CD4-positive, alpha-beta memory T cell (primary cell): ENCODE data around the gene ZYX. TPM values are rescaled to one million over a fixed set of nuclear protein-coding genes. Genes with fewer than 3 reads are reported as not detected.

Experiments
- CTCF ChIA-PET: fragments of 350-600 bp; sonication (Branson Sonifier 250); formaldehyde crosslinking; loops from one replicate; lab custom pipeline; 2021; ENCODE audit warnings: inconsistent platforms; ENCODE audit not compliant: partially characterized antibody; lab: Charles Lee
- POLR2A ChIA-PET: fragments of 350-600 bp; sonication (Branson Sonifier 250); formaldehyde crosslinking; loops from one replicate; lab custom pipeline; 2021; ENCODE audit not compliant: partially characterized antibody; lab: Charles Lee
- DNase-seq, 5 donors: peaks; one replicate each; pipeline versions ENCODE4 v3.0.0 to v3.0.0-alpha.2; 2020 to 2022; ENCODE audit warnings: mixed read lengths in 1 of 5
- H3K27ac ChIP-seq: one replicate; pipeline ENCODE4 v1.7.0; 2013; ENCODE audit warnings: low read depth, low read length
- H3K27me3 ChIP-seq: 2 replicates; pipeline ENCODE4 v1.7.0; 2013; ENCODE audit warnings: mild to moderate bottlenecking, low read length, moderate library complexity; ENCODE audit not compliant: insufficient read depth
- H3K36me3 ChIP-seq: 2 replicates; pipeline ENCODE4 v1.7.0; 2013; ENCODE audit warnings: mild to moderate bottlenecking, low read length, moderate library complexity; ENCODE audit not compliant: insufficient read depth
- H3K4me1 ChIP-seq: 2 replicates; pipeline ENCODE4 v1.7.0; 2013; ENCODE audit warnings: mild to moderate bottlenecking, low read length, moderate library complexity; ENCODE audit not compliant: insufficient read depth
- H3K4me3 ChIP-seq, 2 donors: one replicate each; pipeline ENCODE4 v1.7.0; 2013; ENCODE audit warnings: low read length in 2 of 2, mild to moderate bottlenecking in 1 of 2
- H3K9me3 ChIP-seq, 2 donors: one replicate each; pipeline ENCODE4 v1.7.0; 2013; ENCODE audit warnings: low read length in 2 of 2, control low read depth in 1 of 2; ENCODE audit not compliant: control insufficient read depth in 1 of 2
- H3K27ac Mint-ChIP-seq, 7 donors: one replicate each; pipeline ENCODE4 v1.8.0; 2020 to 2021; ENCODE audit warnings: mixed read lengths in 7 of 7, mild to moderate bottlenecking in 6 of 7, inconsistent platforms in 3 of 7, moderate library complexity in 3 of 7
- H3K27me3 Mint-ChIP-seq, 2 donors: one replicate each; pipeline ENCODE4 v1.8.0; 2020 to 2021; ENCODE audit warnings: mixed read lengths in 2 of 2
- H3K36me3 Mint-ChIP-seq, 2 donors: one replicate each; pipeline ENCODE4 v1.8.0; 2020 to 2021; ENCODE audit warnings: mixed read lengths in 2 of 2, inconsistent platforms in 1 of 2, mild to moderate bottlenecking in 1 of 2
- H3K4me1 Mint-ChIP-seq, 4 donors: one replicate each; pipeline ENCODE4 v1.8.0; 2020 to 2021; ENCODE audit warnings: mixed read lengths in 4 of 4, mild to moderate bottlenecking in 1 of 4
- H3K4me3 Mint-ChIP-seq, 8 donors: one replicate each; pipeline ENCODE4 v1.8.0; 2020 to 2021; ENCODE audit warnings: mixed read lengths in 8 of 8, mild to moderate bottlenecking in 7 of 8, moderate library complexity in 6 of 8, inconsistent platforms in 3 of 8
- H3K9me3 Mint-ChIP-seq, 8 donors: one replicate each; pipeline ENCODE4 v1.8.0; 2020 to 2021; ENCODE audit warnings: mixed read lengths in 8 of 8, mild to moderate bottlenecking in 5 of 8, inconsistent platforms in 3 of 8, moderate library complexity in 1 of 8
- intact Hi-C: fragments of 100-400 bp; cut with micrococcal nuclease; formaldehyde crosslinking; loops from one replicate; pipeline ENCODE4 v1.15.1; 2023
- polyA plus RNA-seq, 2 donors: library from polyadenylated mRNA; unstranded; fragments of 300-500 nt; fragmentation: Illumina TruSeq; gene quantifications; one replicate each; pipeline ENCODE4 v1.2.3, GENCODE V29; 2021
- total RNA-seq, 2 experiments: library from RNA; stranded (reverse); gene quantifications; one replicate each; pipeline ENCODE4 v1.2.3, GENCODE V29; 2021

The ZYX gene, protein sequence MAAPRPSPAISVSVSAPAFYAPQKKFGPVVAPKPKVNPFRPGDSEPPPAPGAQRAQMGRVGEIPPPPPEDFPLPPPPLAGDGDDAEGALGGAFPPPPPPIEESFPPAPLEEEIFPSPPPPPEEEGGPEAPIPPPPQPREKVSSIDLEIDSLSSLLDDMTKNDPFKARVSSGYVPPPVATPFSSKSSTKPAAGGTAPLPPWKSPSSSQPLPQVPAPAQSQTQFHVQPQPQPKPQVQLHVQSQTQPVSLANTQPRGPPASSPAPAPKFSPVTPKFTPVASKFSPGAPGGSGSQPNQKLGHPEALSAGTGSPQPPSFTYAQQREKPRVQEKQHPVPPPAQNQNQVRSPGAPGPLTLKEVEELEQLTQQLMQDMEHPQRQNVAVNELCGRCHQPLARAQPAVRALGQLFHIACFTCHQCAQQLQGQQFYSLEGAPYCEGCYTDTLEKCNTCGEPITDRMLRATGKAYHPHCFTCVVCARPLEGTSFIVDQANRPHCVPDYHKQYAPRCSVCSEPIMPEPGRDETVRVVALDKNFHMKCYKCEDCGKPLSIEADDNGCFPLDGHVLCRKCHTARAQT
- total RNA-seq (100 to 1,000 TPM; 145 to 148 TPM), polyA plus RNA-seq (100 to 1,000 TPM in 1 of 2 donors, 10 to 100 TPM in 1; 55.7 to 145 TPM)

- peak within 1 kb of the TSS; percentile 91 to 95 (median 92) for H3K4me3 Mint-ChIP-seq
- H3K27ac Mint-ChIP-seq = peak within 1 kb of the TSS; percentile 92 to 99 (median 96)
- H3K27me3 Mint-ChIP-seq = no peaks in the 10 kb centered on the region
- intact Hi-C loops = loop anchor here (1.0 to 5.0 kb wide), 6 partner anchors 18 to 579 kb away; partner anchors contain the start of genes CASP2, EPHA1 and FAM131B
- H3K27ac ChIP-seq = peak within 1 kb of the TSS; percentile 91
- H3K27me3 ChIP-seq = no peaks in the 10 kb centered on the region
- CTCF ChIA-PET = interaction anchor here (0.5 to 7.9 kb wide), 33 partner anchors 10 to 639 kb away, joined by 3 to 129 read pairs (median 4); partner anchors contain the start of genes EPHA1 and GSTK1
- H3K9me3 Mint-ChIP-seq = peaks cover 0 to 2% (median 0%) of the 10 kb centered on the region in 8 donors
- no peaks in the 10 kb centered on the region for H3K9me3 ChIP-seq
- H3K4me1 ChIP-seq = peaks cover 70% of the 10 kb centered on the region
- H3K36me3 ChIP-seq = peaks cover 9% of the 10 kb centered on the region
- DNase-seq = peak; percentile 80 to 94 (median 85)
- POLR2A ChIA-PET = interaction anchor here (0.6 to 9.3 kb wide), 33 partner anchors 8 to 595 kb away, joined by 3 to 215 read pairs (median 5); partner anchors contain the start of genes CASP2, EPHA1, FAM131B and GSTK1
- peaks cover 32 to 42% (median 38%) of the 10 kb centered on the region in 4 donors for H3K4me1 Mint-ChIP-seq
- peak within 1 kb of the TSS; percentile 72 to 97 for H3K4me3 ChIP-seq
- peaks cover 0 to 13% of the 10 kb centered on the region in 2 donors for H3K36me3 Mint-ChIP-seq
Observed at GRCh38 chr7:143380646-143381426, at the start of gene ZYX. TSS of gene ZYX (plus strand) at chr7:143381345. CDS start at chr7:143381572, 227 bp downstream.

DNA sequence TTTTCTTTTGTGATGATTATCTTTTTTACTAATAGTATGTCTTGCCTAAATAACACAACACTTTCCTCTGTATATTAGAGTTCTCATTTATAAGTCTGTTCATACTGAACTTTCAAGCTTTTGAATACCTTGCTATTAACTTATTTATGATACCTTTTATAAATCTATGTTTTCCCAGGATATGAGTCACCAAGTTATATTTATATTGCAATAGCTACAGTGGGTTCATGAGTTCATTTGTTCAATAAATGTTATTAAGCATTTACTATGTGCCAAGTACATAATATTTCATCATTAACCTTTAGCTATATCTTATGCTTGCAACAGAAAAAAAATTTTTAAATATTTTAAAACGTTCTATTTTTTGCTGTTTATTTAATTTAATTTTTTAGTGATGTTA, 46.9 kb upstream of the ZYX start:
- POLR2A ChIA-PET = no interaction called here
- peaks cover 12 to 17% of the 10 kb centered on the region in 2 donors for H3K27me3 Mint-ChIP-seq

GRCh38 chr7:143337216-143337615, 43.9 kb upstream of the ZYX start:
- Histone ChIP-seq H3K9me3 (no peaks in the 10 kb centered on the region), H3K27ac (no peak overlapping the region), H3K4me1 (no peaks in the 10 kb centered on the region), H3K4me3 (no peak overlapping the region), H3K36me3 (no peaks in the 10 kb centered on the region), H3K27me3 (no peaks in the 10 kb centered on the region)
- no peaks in the 10 kb centered on the region for H3K36me3 Mint-ChIP-seq
- H3K4me3 Mint-ChIP-seq = no peak overlapping the region
- intact Hi-C loops = no loop called here
- DNase-seq = no peak
- ChIA-PET POLR2A (interaction anchor here (0.8 to 1.5 kb wide), 2 partner anchors 70 to 114 kb away, joined by 4 to 6 read pairs; partner anchors contain the start of gene EPHA1), CTCF (interaction anchor here (0.5 to 4.9 kb wide), 11 partner anchors 9 to 1361 kb away, joined by 3 to 32 read pairs (median 6); no protein-coding TSS in a partner anchor)
- peaks cover 12 to 23% of the 10 kb centered on the region in 2 donors for H3K27me3 Mint-ChIP-seq
- no peak overlapping the region for H3K27ac Mint-ChIP-seq
- no peaks in the 10 kb centered on the region for H3K9me3 Mint-ChIP-seq
- peaks cover 0 to 2% (median 0%) of the 10 kb centered on the region in 4 donors for H3K4me1 Mint-ChIP-seq

More for the DNA sequence above, 46.9 kb upstream of the ZYX start:
- Histone ChIP-seq H3K36me3 (no peaks in the 10 kb centered on the region), H3K27me3 (no peaks in the 10 kb centered on the region), H3K4me1 (no peaks in the 10 kb centered on the region), H3K27ac (no peak overlapping the region), H3K9me3 (no peaks in the 10 kb centered on the region), H3K4me3 (no peak overlapping the region)
- CTCF ChIA-PET = interaction anchor here (0.6 to 4.9 kb wide), 8 partner anchors 11 to 119 kb away, joined by 3 to 32 read pairs (median 4); no protein-coding TSS in a partner anchor
- no peak overlapping the region for H3K27ac Mint-ChIP-seq
- DNase-seq = no peak
- H3K4me1 Mint-ChIP-seq = peaks cover 0 to 4% (median 0%) of the 10 kb centered on the region in 4 donors
- no peaks in the 10 kb centered on the region for H3K36me3 Mint-ChIP-seq
- intact Hi-C loops = no loop called here
- H3K9me3 Mint-ChIP-seq = no peaks in the 10 kb centered on the region
- H3K4me3 Mint-ChIP-seq = no peak overlapping the region

GRCh38 chr7:143341842-143342241, 39.3 kb upstream of the ZYX start:
- Mint-ChIP-seq H3K27me3 (peaks cover 6 to 22% of the 10 kb centered on the region in 2 donors), H3K36me3 (no peaks in the 10 kb centered on the region), H3K4me1 (peaks cover 5 to 9% (median 8%) of the 10 kb centered on the region in 4 donors), H3K9me3 (no peaks in the 10 kb centered on the region), H3K4me3 (no peak overlapping the region), H3K27ac (no peak overlapping the region)
- Histone ChIP-seq H3K36me3 (no peaks in the 10 kb centered on the region), H3K27ac (no peak overlapping the region), H3K4me1 (peaks cover 4% of the 10 kb centered on the region), H3K27me3 (no peaks in the 10 kb centered on the region), H3K4me3 (no peak overlapping the region), H3K9me3 (no peaks in the 10 kb centered on the region)
- POLR2A ChIA-PET = no interaction called here
- intact Hi-C loops = no loop called here
- CTCF ChIA-PET = interaction anchor here (0.9 to 1.3 kb wide), 4 partner anchors 8 to 75 kb away, joined by 3 to 5 read pairs (median 4); no protein-coding TSS in a partner anchor
- no peak for DNase-seq

- H3K4me1 ChIP-seq = peaks cover 4% of the 10 kb centered on the region
- Mint-ChIP-seq H3K36me3 (no peaks in the 10 kb centered on the region), H3K9me3 (no peaks in the 10 kb centered on the region), H3K27me3 (peaks cover 1 to 17% of the 10 kb centered on the region in 2 donors), H3K27ac (no peak overlapping the region), H3K4me3 (no peak overlapping the region), H3K4me1 (peaks cover 5 to 9% (median 7%) of the 10 kb centered on the region in 4 donors)
- intact Hi-C loops = no loop called here
- no peaks in the 10 kb centered on the region for H3K9me3 ChIP-seq
- no peaks in the 10 kb centered on the region for H3K36me3 ChIP-seq
- ChIA-PET CTCF (interaction anchor here (0.8 to 2.0 kb wide), 5 partner anchors 32 to 103 kb away, joined by 3 to 6 read pairs (median 5); no protein-coding TSS in a partner anchor), POLR2A (interaction anchor here (1.0 kb wide), 1 partner anchor 12 kb away, joined by 3 read pairs; no protein-coding TSS in a partner anchor)
- no peak overlapping the region for H3K4me3 ChIP-seq
- no peak overlapping the region for H3K27ac ChIP-seq
- DNase-seq = no peak
- no peaks in the 10 kb centered on the region for H3K27me3 ChIP-seq
Observed at GRCh38 chr7:143343596-143343995, 37.5 kb upstream of the ZYX start.

GRCh38 chr7:143345428-143345900, 35.7 kb upstream of the ZYX start:
- Histone ChIP-seq H3K27ac (no peak overlapping the region), H3K4me3 (no peak overlapping the region), H3K9me3 (no peaks in the 10 kb centered on the region), H3K36me3 (no peaks in the 10 kb centered on the region), H3K27me3 (no peaks in the 10 kb centered on the region), H3K4me1 (peaks cover 4% of the 10 kb centered on the region)
- Mint-ChIP-seq H3K9me3 (no peaks in the 10 kb centered on the region), H3K4me3 (peak overlapping the region; percentile 74 to 87 (median 80)), H3K4me1 (peaks cover 5 to 9% (median 7%) of the 10 kb centered on the region in 4 donors), H3K36me3 (no peaks in the 10 kb centered on the region), H3K27ac (peak overlapping the region in 4 of 7 donors; percentile 55 to 70 (median 68)), H3K27me3 (peaks cover 0 to 6% of the 10 kb centered on the region in 2 donors)
- POLR2A ChIA-PET = interaction anchor here (0.6 to 2.4 kb wide), 7 partner anchors 24 to 107 kb away, joined by 3 to 10 read pairs (median 5); partner anchors contain the start of gene GSTK1
- CTCF ChIA-PET = interaction anchor here (0.6 to 3.1 kb wide), 39 partner anchors 9 to 116 kb away, joined by 3 to 38 read pairs (median 5); partner anchors contain the start of gene EPHA1
- intact Hi-C loops = loop anchor here (1.0 kb wide), 3 partner anchors 27 to 105 kb away; partner anchors contain the start of gene EPHA1
- peak; percentile 52 to 64 (median 58) for DNase-seq
